Measurements from ENCODE around the gene ANKRD27. TPM values are rescaled to one million over a fixed set of nuclear protein-coding genes. Genes with fewer than 3 reads are reported as not detected.
"Not testable (repeated sequence)": the region's sequence is repeated elsewhere in the genome, so short reads cannot be mapped to it uniquely, and the experiment has no call there.

ANKRD27 gene
- total RNA-seq, 5 donors from 2014 or later (not counting 1 experiment from before 2014, with no cell fraction given) = 32.1 to 49.7 (median 42.7) TPM

DNA sequence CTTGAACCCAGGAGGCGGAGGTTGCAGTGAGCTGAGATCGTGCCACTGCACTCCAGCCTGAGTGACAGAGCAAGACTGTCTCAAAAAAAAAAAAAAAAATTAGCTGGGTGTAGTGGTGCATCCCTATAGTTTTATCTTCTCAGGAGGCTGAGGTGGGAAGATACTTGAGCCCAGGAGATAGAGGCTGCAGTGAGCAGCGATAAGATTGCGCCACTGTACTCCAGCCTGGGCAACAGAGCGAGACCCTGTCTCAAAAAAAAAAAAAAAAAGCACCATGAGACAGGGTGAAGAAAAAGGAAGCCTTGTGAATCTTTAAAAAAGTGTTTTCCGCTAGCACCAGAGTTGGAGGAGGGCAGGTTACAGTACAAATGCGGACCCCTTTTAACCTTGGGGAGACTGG lies 41.2 kb upstream of the ANKRD27 start:
- H3K9me3 ChIP-seq; H3K4me3 Mint-ChIP-seq; H3K27ac ChIP-seq (ENCODE audit: low read length); H3K4me1 Mint-ChIP-seq; H3K27ac Mint-ChIP-seq; H3K9me3 Mint-ChIP-seq; DNase-seq; ATAC-seq (replicated peaks in 1 of 4); CTCF ChIA-PET; H3K27me3 Mint-ChIP-seq; H3K4me1 ChIP-seq (ENCODE audit: control insufficient read depth in 1 of 2, extremely low read depth in 1 of 2, insufficient read depth in 2 of 2, low read length in 2 of 2); H3K27me3 ChIP-seq (replicated peaks in 1 of 2; ENCODE audit: control insufficient read depth in 2 of 2, extremely low read depth in 1 of 2, insufficient read depth in 2 of 2, low read length in 1 of 2); H3K4me3 ChIP-seq (ENCODE audit: control insufficient read depth in 1 of 2, extremely low read depth in 1 of 2, low read length in 1 of 2): not testable (repeated sequence)
- H3K36me3 ChIP-seq (ENCODE audit: control insufficient read depth in 2 of 2, extremely low read depth in 1 of 2, insufficient read depth in 1 of 2, low read length in 1 of 2) = peaks cover 0 to 15% of the 10 kb centered on the region in 2 donors
- POLR2A ChIA-PET = interaction anchor here in 1 of 2 donors (0.6 kb wide), 1 partner anchor 132 kb away, joined by 3 read pairs; no protein-coding TSS in a partner anchor
- peaks cover 17% of the 10 kb centered on the region for H3K36me3 Mint-ChIP-seq
- 100% methylated on average over 2 of the region's 7 CpGs for WGBS (ENCODE audit: insufficient coverage)

DNA sequence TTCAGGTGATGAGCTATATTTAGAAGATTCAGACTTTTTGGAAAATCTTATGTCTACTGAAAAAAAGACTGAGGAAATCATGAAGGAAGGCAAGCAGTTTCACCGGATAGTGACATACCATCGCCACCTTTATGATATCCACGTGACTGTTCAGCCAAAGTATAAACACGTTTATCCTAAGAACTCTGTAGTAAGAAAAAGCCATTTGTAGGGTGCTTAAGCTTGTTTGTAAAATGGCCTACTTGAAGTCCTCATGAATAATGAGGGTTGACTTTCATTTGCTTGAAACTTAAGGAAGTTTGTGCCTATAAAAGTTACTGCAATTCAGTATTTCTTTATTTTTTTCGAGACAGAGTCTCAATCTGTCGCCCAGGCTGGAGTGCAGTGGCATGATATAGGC lies 36.8 kb upstream of the ANKRD27 start:
- Mint-ChIP-seq H3K4me1 (peaks cover 10 to 19% (median 19%) of the 10 kb centered on the region in 3 donors), H3K36me3 (peaks cover 27% of the 10 kb centered on the region), H3K27me3 (no peaks in the 10 kb centered on the region), H3K4me3 (no peak overlapping the region), H3K9me3 (no peaks in the 10 kb centered on the region), H3K27ac (no peak overlapping the region)
- peaks cover 0 to 12% of the 10 kb centered on the region in 2 experiments for H3K4me1 ChIP-seq (ENCODE audit: control insufficient read depth in 1 of 2, extremely low read depth in 1 of 2, insufficient read depth in 2 of 2, low read length in 2 of 2)
- ChIA-PET POLR2A (no interaction called here), CTCF (no interaction called here)
- DNase-seq = no peak
- H3K27me3 ChIP-seq (replicated peaks in 1 of 2; ENCODE audit: control insufficient read depth in 2 of 2, extremely low read depth in 1 of 2, insufficient read depth in 2 of 2, low read length in 1 of 2) = no peaks in the 10 kb centered on the region
- peaks cover 0 to 24% of the 10 kb centered on the region in 2 donors for H3K36me3 ChIP-seq (ENCODE audit: control insufficient read depth in 2 of 2, extremely low read depth in 1 of 2, insufficient read depth in 1 of 2, low read length in 1 of 2)
- H3K4me3 ChIP-seq (ENCODE audit: control insufficient read depth in 1 of 2, extremely low read depth in 1 of 2, low read length in 1 of 2) = no peak overlapping the region
- no peaks in the 10 kb centered on the region for H3K9me3 ChIP-seq
- 94% methylated on average over 5 of the region's 6 CpGs for WGBS (ENCODE audit: insufficient coverage)
- no peak overlapping the region for H3K27ac ChIP-seq (ENCODE audit: low read length)
- ATAC-seq (replicated peaks in 1 of 4) = no peak

DNA sequence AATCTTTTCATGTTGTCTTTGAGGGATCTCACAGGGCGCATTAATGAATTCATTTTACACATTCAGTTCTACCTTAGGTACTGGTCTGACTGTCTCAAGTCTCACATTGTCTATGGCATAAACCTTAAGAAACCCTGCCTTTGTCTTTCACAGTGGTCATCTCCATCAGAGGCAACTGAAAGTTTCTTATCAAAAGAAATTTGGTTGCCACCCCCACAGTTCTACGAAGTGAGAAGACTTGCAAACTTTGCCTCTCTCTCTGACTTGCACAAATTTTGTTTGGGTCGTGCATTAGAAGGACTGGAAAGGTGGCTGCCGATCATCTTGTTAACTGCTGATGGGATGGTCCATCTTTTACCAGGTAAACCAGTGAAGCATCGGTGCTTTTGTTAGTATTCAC lies 34.1 kb upstream of the ANKRD27 start:
- peaks cover 0 to 12% of the 10 kb centered on the region in 2 experiments for H3K4me1 ChIP-seq (ENCODE audit: control insufficient read depth in 1 of 2, extremely low read depth in 1 of 2, insufficient read depth in 2 of 2, low read length in 2 of 2)
- POLR2A ChIA-PET = no interaction called here
- Mint-ChIP-seq H3K4me1 (peaks cover 10 to 27% (median 21%) of the 10 kb centered on the region in 3 donors), H3K4me3 (peak overlapping the region in 1 of 3 donors; percentile 3), H3K27ac (peak overlapping the region; percentile 59 to 69), H3K27me3 (no peaks in the 10 kb centered on the region), H3K9me3 (peaks cover 3 to 4% (median 3%) of the 10 kb centered on the region in 3 donors), H3K36me3 (peaks cover 30% of the 10 kb centered on the region)
- H3K4me3 ChIP-seq (ENCODE audit: control insufficient read depth in 1 of 2, extremely low read depth in 1 of 2, low read length in 1 of 2) = no peak overlapping the region
- 83% methylated on average over 3 of the region's 5 CpGs for WGBS (ENCODE audit: insufficient coverage)
- no peak overlapping the region for H3K27ac ChIP-seq (ENCODE audit: low read length)
- ATAC-seq (replicated peaks in 1 of 4) (no peak), DNase-seq (no peak)
- CTCF ChIA-PET = no interaction called here
- H3K36me3 ChIP-seq (ENCODE audit: control insufficient read depth in 2 of 2, extremely low read depth in 1 of 2, insufficient read depth in 1 of 2, low read length in 1 of 2) = peaks cover 4 to 32% of the 10 kb centered on the region in 2 donors
- no peaks in the 10 kb centered on the region for H3K27me3 ChIP-seq (replicated peaks in 1 of 2; ENCODE audit: control insufficient read depth in 2 of 2, extremely low read depth in 1 of 2, insufficient read depth in 2 of 2, low read length in 1 of 2)
- H3K9me3 ChIP-seq = no peaks in the 10 kb centered on the region

DNA sequence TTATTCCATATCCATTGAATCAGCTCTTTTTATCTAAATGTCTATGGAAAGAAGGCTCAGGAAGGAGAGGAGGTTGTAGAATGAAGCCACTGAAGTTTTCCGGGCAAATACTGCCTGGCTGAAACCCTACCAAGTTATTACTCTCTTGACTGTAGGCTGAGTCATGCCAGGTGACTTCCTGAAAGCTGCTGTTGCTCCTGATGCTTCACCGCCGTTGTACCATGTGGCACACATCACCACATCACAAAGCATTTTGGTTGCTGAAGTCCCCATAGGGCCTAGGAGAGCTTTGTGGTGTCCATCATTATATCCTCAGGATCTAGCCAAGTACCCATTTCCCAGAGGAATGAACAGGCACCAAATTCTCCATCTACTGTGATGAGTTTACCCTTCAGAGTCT lies 33.5 kb upstream of the ANKRD27 start:
- ATAC-seq (replicated peaks in 1 of 4) (peak; percentile 72 to 99 (median 91)), DNase-seq (peak in 5 of 35 experiments; percentile 13 to 43 (median 17))
- peaks cover 4 to 32% of the 10 kb centered on the region in 2 donors for H3K36me3 ChIP-seq (ENCODE audit: control insufficient read depth in 2 of 2, extremely low read depth in 1 of 2, insufficient read depth in 1 of 2, low read length in 1 of 2)
- H3K4me3 ChIP-seq (ENCODE audit: control insufficient read depth in 1 of 2, extremely low read depth in 1 of 2, low read length in 1 of 2) = no peak overlapping the region
- H3K9me3 ChIP-seq = no peaks in the 10 kb centered on the region
- CTCF ChIA-PET = interaction anchor here in 1 of 2 donors (0.6 kb wide), 1 partner anchor 1124 kb away, joined by 3 read pairs; no protein-coding TSS in a partner anchor
- no peak overlapping the region for H3K27ac ChIP-seq (ENCODE audit: low read length)
- Mint-ChIP-seq H3K36me3 (peaks cover 34% of the 10 kb centered on the region), H3K4me3 (peak overlapping the region in 1 of 3 donors; percentile 3), H3K27me3 (no peaks in the 10 kb centered on the region), H3K27ac (peak overlapping the region; percentile 59 to 69), H3K9me3 (peaks cover 3 to 7% (median 5%) of the 10 kb centered on the region in 3 donors), H3K4me1 (peaks cover 10 to 27% (median 21%) of the 10 kb centered on the region in 3 donors)
- peaks cover 0 to 12% of the 10 kb centered on the region in 2 experiments for H3K4me1 ChIP-seq (ENCODE audit: control insufficient read depth in 1 of 2, extremely low read depth in 1 of 2, insufficient read depth in 2 of 2, low read length in 2 of 2)
- H3K27me3 ChIP-seq (replicated peaks in 1 of 2; ENCODE audit: control insufficient read depth in 2 of 2, extremely low read depth in 1 of 2, insufficient read depth in 2 of 2, low read length in 1 of 2) = no peaks in the 10 kb centered on the region
- WGBS (ENCODE audit: insufficient coverage) = 15% methylated on average over 3 of the region's 3 CpGs
- POLR2A ChIA-PET = no interaction called here

DNA sequence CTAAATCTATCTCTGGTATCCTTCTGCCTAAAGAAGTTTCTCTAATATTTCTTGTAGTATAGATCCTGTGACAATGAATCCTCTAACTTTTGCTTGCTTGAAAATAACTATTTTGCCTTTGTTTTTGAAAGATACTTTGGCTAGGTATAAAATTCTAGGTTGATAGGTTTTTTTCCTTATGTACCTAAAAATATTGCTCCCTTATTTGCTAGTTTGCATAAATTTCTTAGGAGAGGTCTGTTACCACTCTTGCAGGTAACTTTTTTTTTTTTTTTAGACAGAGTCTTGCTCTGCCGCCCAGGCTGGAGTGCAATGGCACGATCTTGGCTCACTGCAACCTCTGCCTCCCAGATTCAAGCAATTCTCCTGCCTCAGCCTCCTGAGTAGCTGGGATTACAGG lies 29.0 kb upstream of the ANKRD27 start:
- POLR2A ChIA-PET; H3K27me3 Mint-ChIP-seq; H3K4me3 ChIP-seq (ENCODE audit: control insufficient read depth in 1 of 2, extremely low read depth in 1 of 2, low read length in 1 of 2); H3K27ac ChIP-seq (ENCODE audit: low read length); H3K27me3 ChIP-seq (replicated peaks in 1 of 2; ENCODE audit: control insufficient read depth in 2 of 2, extremely low read depth in 1 of 2, insufficient read depth in 2 of 2, low read length in 1 of 2); CTCF ChIA-PET; H3K4me3 Mint-ChIP-seq; H3K9me3 ChIP-seq; DNase-seq; H3K27ac Mint-ChIP-seq; ATAC-seq (replicated peaks in 1 of 4): not testable (repeated sequence)
- Histone ChIP-seq H3K36me3 (ENCODE audit: control insufficient read depth in 2 of 2, extremely low read depth in 1 of 2, insufficient read depth in 1 of 2, low read length in 1 of 2) (peaks cover 13 to 26% of the 10 kb centered on the region in 2 donors), H3K4me1 (ENCODE audit: control insufficient read depth in 1 of 2, extremely low read depth in 1 of 2, insufficient read depth in 2 of 2, low read length in 2 of 2) (peaks cover 0 to 12% of the 10 kb centered on the region in 2 experiments)
- H3K36me3 Mint-ChIP-seq = peaks cover 44% of the 10 kb centered on the region
- peaks cover 3 to 12% (median 5%) of the 10 kb centered on the region in 3 donors for H3K9me3 Mint-ChIP-seq
- H3K4me1 Mint-ChIP-seq = peaks cover 20 to 50% (median 42%) of the 10 kb centered on the region in 3 donors
- no CpG with 5 or more reads among the region's 2 CpGs for WGBS (ENCODE audit: insufficient coverage)

DNA sequence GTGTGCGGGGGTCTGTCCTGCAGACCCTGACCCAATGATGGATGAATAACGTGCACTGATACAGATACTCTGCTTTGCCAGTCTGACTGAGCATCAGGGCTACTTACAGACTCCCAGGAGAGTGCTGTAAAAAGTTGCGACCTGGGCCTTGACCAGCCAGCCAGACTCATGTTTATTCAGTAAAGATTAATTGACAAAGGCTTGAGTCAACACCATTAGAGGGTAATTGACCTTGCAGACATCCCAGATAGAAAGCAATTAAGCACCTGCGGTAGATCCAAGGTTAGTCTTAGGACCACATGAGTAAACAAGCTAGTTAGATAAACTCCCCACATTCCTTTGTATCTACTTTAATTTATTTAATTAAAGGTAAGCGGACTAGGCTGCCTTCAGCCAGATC lies 27.0 kb upstream of the ANKRD27 start:
- ChIA-PET POLR2A (interaction anchor here in 1 of 2 donors (0.6 kb wide), 1 partner anchor 296 kb away, joined by 4 read pairs; the partner anchor contains the start of gene DPY19L3), CTCF (no interaction called here)
- H3K27me3 Mint-ChIP-seq = no peaks in the 10 kb centered on the region
- ATAC-seq (replicated peaks in 1 of 4) (no peak), DNase-seq (no peak)
- peaks cover 13 to 35% of the 10 kb centered on the region in 2 donors for H3K36me3 ChIP-seq (ENCODE audit: control insufficient read depth in 2 of 2, extremely low read depth in 1 of 2, insufficient read depth in 1 of 2, low read length in 1 of 2)
- no peaks in the 10 kb centered on the region for H3K27me3 ChIP-seq (replicated peaks in 1 of 2; ENCODE audit: control insufficient read depth in 2 of 2, extremely low read depth in 1 of 2, insufficient read depth in 2 of 2, low read length in 1 of 2)
- peaks cover 23 to 51% (median 42%) of the 10 kb centered on the region in 3 donors for H3K4me1 Mint-ChIP-seq
- 100% methylated on average over 2 of the region's 5 CpGs for WGBS (ENCODE audit: insufficient coverage)
- H3K4me3 Mint-ChIP-seq = no peak overlapping the region
- H3K4me3 ChIP-seq (ENCODE audit: control insufficient read depth in 1 of 2, extremely low read depth in 1 of 2, low read length in 1 of 2) = no peak overlapping the region
- no peak overlapping the region for H3K27ac ChIP-seq (ENCODE audit: low read length)
- H3K36me3 Mint-ChIP-seq = peaks cover 58% of the 10 kb centered on the region
- no peaks in the 10 kb centered on the region for H3K9me3 ChIP-seq
- peaks cover 3 to 14% (median 5%) of the 10 kb centered on the region in 3 donors for H3K9me3 Mint-ChIP-seq
- no peak overlapping the region for H3K27ac Mint-ChIP-seq
- peaks cover 0 to 3% of the 10 kb centered on the region in 2 experiments for H3K4me1 ChIP-seq (ENCODE audit: control insufficient read depth in 1 of 2, extremely low read depth in 1 of 2, insufficient read depth in 2 of 2, low read length in 2 of 2)
